Nucleus accumbens (tissue), 56 donors: Measurements from ENCODE around the gene CAPN14.

Experiments
- DNase-seq, 56 donors: peaks; one replicate each; lab custom pipeline; 2025; lab: John Stamatoyannopoulos, UW

CAPN14 gene

GRCh38 chr2:31217465-31218200 is at the start of gene CAPN14:
Gene CAPN14 (minus strand): TSS chr2:31217515. CDS start chr2:31205447, 12,068 bp downstream.
- no peak for DNase-seq

GRCh38 chr2:31266804-31267203 is 49.5 kb upstream of the CAPN14 start:
- no peak for DNase-seq

GRCh38 chr2:31265234-31265633 is 47.9 kb upstream of the CAPN14 start:
- no peak for DNase-seq

DNA sequence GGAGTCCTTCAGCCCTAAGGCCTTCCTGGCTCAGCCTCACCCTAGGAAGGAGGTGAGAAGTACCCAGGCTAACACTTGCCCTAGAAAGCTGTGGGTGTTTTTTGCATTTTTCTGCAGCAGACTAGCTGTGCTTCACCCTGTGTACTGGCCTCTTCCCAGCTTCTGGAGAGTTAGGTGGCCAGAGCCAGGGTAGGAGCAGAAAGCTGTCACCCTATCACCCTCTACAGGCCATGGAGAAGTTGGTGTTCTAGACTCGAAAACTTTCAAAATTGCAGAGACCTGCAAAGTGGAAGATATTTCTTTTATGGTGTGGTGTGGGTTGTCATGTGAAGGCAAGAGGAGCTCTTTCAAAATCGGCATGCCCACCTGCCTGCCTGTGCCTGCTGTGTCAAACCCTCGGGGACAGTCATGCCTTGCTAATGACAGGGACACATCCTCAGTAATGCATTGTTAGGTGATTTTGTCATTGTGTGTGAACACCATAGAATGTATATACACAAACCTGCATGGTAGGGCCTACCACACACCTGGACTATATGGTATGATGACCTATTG is 46.4 kb upstream of the CAPN14 start:
- peak in 2 of 56 donors; percentile 4 to 16 for DNase-seq

- peak in 20 of 56 donors; percentile 2 to 64 (median 30) for DNase-seq
Observed at GRCh38 chr2:31260870-31261269, 43.6 kb upstream of the CAPN14 start.

DNA sequence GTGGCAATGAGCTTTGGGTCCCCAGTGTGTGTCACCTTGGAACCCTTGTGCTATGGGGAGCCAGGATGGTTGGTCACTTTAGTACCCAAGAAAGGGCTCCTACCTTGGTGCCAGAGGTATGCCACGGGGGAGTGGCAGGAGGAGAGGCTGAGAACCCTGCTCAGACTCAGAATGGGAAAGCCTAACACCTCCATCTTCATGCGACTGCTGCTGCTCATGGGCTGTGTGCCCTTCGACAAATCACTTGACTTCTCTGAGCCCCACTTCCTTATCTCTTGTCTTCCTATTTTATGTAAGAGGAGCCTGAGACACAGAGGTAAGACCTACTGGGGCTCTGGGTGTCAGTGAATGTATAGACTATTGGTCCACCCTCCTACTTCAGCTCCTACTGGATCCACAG is 41.8 kb upstream of the CAPN14 start:
- DNase-seq, result no peak

DNA sequence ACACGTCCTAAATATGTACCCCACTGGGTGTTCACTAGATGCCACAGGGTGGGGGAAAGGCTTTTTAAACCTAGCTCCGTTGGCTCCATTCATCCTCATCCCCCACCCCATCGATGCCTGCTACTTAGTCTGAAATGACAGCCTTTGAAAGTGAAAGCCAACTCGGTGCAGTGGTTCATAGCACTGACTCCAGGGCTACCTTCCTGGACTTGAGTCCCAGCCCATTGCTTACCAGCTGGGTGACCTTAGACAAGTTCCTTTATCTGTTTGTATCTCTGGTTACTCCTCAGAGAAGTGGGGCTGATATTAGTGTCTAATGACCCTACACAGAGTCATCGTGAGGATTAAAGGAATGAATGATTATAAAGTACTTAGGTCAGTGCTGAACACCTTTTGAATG is 41.0 kb upstream of the CAPN14 start:
- DNase-seq, result no peak

- DNase-seq, result no peak
Observed at GRCh38 chr2:31256611-31257382, 39.5 kb upstream of the CAPN14 start.

DNA sequence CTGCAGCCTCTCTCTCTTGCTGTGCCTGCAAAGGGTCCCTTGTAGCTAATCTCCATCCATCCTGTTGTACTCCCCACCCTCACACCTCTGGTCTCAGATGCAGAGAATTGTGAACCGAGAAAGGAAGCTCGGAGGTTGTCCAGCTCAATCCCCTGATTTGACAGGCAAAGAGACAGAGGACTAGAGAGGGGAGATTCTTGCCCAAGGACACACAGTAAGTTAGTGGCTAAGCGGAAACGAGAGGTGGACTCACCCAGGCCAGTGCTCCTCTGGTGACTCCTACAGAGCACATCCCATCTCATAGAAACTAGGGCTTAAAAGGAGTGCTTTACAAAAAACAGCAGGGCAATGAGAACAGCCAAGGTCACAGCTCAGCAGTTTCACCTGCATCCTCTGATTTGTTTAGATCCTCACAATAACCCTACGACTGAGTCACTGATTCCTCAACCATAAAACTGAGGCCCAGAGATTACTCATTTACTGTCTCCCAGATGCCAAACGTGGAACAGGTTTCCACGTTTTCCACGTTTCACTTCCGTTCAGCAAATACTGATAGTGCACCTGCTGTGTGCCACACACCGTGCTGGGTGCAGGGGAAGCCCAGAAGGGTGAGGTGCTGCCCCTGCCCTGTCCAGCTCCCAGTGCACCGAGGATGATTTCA is 38.7 kb upstream of the CAPN14 start:
- DNase-seq, result no peak

- DNase-seq, result no peak
Observed at GRCh38 chr2:31254237-31255203, 37.2 kb upstream of the CAPN14 start.

DNA sequence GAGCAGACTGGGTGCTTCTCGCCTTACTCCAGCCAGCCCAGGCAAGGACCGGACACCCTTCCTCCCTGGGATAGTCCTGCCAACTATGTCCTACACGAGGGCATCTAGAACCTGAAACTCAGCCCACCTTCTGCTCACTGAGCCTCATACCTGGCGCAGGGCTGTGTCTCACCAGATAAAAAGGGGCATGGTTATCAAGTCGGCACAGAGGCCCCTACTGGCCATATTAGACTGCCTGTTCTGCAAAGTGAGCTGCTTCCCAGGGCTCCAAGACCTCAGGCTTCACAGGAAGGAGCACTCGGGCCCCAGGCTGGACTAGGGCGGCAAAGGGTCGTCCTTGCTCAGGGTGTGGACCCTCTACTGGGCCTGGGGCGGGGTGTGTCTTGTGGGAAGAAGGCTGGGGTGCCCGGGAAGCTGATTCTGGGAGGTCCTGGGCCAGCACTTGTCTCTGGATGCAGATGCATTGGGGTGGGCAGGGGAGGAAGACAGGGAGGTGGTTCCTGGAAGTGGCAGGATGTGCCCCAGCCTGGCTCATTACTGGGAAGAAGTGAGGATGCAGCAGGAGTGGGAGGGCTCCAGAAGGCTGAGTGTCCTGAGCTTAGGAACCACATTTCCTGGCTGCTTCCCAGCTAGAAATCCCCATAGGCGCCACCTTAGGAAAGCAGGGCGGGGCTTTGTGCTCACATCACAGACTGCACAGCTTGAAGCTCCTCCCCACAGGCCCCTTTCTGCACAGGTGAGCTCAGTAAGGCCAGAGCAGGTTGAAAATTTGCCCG is 36.2 kb upstream of the CAPN14 start:
- DNase-seq, result no peak

GRCh38 chr2:31251851-31252250 is 34.5 kb upstream of the CAPN14 start:
- DNase-seq, result no peak

GRCh38 chr2:31251018-31251417 is 33.7 kb upstream of the CAPN14 start:
- DNase-seq, result no peak

- DNase-seq, result no peak
Observed at GRCh38 chr2:31249009-31249690, 31.8 kb upstream of the CAPN14 start.

- no peak for DNase-seq
Observed at GRCh38 chr2:31248139-31248538, 30.8 kb upstream of the CAPN14 start.

DNA sequence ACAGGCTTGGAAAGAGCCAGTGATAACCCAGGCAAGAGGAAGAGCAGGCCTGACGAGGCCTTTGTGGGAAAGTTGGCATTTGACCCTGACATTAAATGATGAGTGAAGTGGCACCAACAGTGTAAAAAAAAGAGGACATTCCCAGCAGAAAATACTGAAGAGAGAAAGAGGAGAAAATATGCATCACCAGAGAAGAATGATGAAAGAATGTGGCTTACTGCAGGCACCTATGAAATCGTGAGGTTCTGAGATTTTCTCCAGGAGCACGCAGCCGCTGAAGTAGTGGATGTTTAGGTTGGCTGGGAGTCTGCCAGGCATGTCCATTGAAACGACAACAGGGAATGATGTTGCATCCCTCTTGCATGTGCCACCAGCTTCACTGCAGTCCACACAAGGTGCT is 30.4 kb upstream of the CAPN14 start:
- no peak for DNase-seq

DNA sequence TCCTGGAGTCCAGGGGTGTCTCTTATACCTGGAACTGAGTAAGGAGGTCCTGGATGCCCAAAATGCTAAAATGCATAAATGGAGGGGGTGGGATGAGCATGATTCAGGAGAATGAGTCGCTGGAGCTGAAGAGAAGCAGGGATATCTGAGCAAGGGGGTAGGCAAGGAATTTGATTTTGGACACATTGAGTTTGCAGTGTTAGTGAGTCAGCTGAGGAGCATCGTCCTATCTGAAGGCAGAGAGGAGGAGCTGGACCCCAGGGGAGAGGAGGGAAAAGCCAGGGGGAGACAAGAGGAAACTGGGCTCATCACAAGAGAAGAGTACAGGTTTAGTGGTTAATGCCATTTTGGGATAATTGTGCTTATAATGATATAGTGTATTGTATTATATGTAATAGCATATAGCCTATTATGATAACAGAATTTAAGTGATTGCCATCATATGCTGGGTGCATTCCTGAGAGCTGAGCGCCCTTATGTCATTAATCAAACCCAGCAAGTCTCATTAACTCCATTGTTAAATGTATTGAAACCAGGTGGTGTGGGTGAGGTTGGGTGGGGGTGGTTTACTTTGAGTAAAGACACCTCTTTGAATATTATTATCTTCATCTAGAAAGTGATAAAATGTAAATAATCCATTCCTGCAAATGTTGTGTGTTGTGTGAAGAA is 29.0 kb upstream of the CAPN14 start:
- no peak for DNase-seq

- DNase-seq, result no peak
Observed at GRCh38 chr2:31244101-31244500, 26.8 kb upstream of the CAPN14 start.
